Heart right ventricle (tissue), 16 donors: Measurements from ENCODE around the gene SAP30BP. TPM values are rescaled to one million over a fixed set of nuclear protein-coding genes. Genes with fewer than 3 reads are reported as not detected.

Experiments used
- ATAC-seq, 8 donors: fragments of 200-7000 bp; cut with Tn5 transposase; one replicate each; pipeline ENCODE4 v1.9.1; 2020; ENCODE audit warnings: mild to moderate bottlenecking in 8 of 8, moderate library complexity in 8 of 8, moderate number of reproducible peaks in 1 of 8
- DNase-seq, 2 donors: peaks; one replicate each; pipeline ENCODE4 v3.0.0-alpha.2; 2020
- H3K27ac ChIP-seq, 10 donors: fragments of 200-600 bp; sonication (generic) in 2 of 10; one replicate each; pipeline versions ENCODE4 v1.5.0 to v1.8.0; 2020 to 2022; ENCODE audit warnings: mild to moderate bottlenecking in 3 of 10
- H3K27me3 ChIP-seq, 7 donors: fragments of 200-600 bp; one replicate each; pipeline ENCODE4 v1.8.0; 2021 to 2022; ENCODE audit warnings: mild to moderate bottlenecking in 2 of 7
- H3K36me3 ChIP-seq, 9 donors: fragments of 200-600 bp; sonication (generic) in 1 of 9; one replicate each; pipeline versions ENCODE4 v1.5.0 to v1.8.0; 2020 to 2022; ENCODE audit warnings: mild to moderate bottlenecking in 2 of 9
- H3K4me1 ChIP-seq, 9 donors: fragments of 200-600 bp; sonication (generic) in 1 of 9; one replicate each; pipeline versions ENCODE4 v1.5.0 to v1.8.0; 2020 to 2022; ENCODE audit warnings: mild to moderate bottlenecking in 4 of 9
- H3K4me3 ChIP-seq, 10 donors: fragments of 200-600 bp; sonication (generic) in 2 of 10; one replicate each; pipeline versions ENCODE4 v1.5.0 to v1.8.0; 2020 to 2022; ENCODE audit warnings: mild to moderate bottlenecking in 7 of 10, moderate library complexity in 2 of 10
- H3K9me3 ChIP-seq, 11 donors: fragments of 200-600 bp in 10 of 11; sonication (generic) in 2 of 11; one replicate each; pipeline versions ENCODE4 v1.5.0 to v1.8.0; 2013 to 2022; ENCODE audit warnings: mild to moderate bottlenecking in 2 of 11, control low read depth in 1 of 11, moderate library complexity in 1 of 11
- CTCF ChIP-seq, 9 donors: fragments of 200-600 bp; sonication (generic) in 2 of 9; IDR thresholded peaks; one replicate each; pipeline versions ENCODE4 v1.5.0 to v1.8.0; 2021 to 2022; ENCODE audit warnings: antibody characterized with exemption in 9 of 9, mild to moderate bottlenecking in 5 of 9, moderate library complexity in 1 of 9
- WGBS, 2 donors: extraction: QIAGEN DNeasy Blood & Tissue Kit; methylation state at CpG; one replicate each; pipeline ENCODE4 v1.1.7; 2013; ENCODE audit warnings: inconsistent platforms in 1 of 2; 5-methylcytosine and 5-hydroxymethylcytosine counted together
- intact Hi-C, 10 donors: fragments of 100-400 bp; cut with DNase I; formaldehyde crosslinking; loops; one replicate each; pipeline versions ENCODE4 v1.11.1 to v1.14.2; 2022
- polyA plus RNA-seq, 2 donors: library from polyadenylated mRNA; stranded (reverse); fragments of 200-250 nt; gene quantifications; one replicate each; pipeline ENCODE4 v1.2.3, GENCODE V29; 2013
- total RNA-seq, 10 donors: library from RNA; stranded (reverse); fragmentation: NEBNext Ultra II Directional in 3 of 10; extraction: Animal tissue kit (Norgen Biotek cat#: 25700) in 3 of 10; gene quantifications; one replicate each; pipeline versions ENCODE4 v1.2.1 to v1.2.4, GENCODE V29; 2021 to 2023
- donor health status: Arrhythmogenic right ventricular cardiomyopathy.
- donor health status: ischemic (EF 13 %, LVEDD 7.1; RV severe dilation, severe dysfunction).
- donor health status: healthy with polysubstance abuse.
- donor health status: DM: no; HTN: yes; CAD: no.
- donor health status: DM: no; HTN: no; CAD: no.
- donor health status: ischemic (EF 25% LVEDD 6.9; RV normal size, moderate dysfunction).
- donor health status: ischemic (EF 25% LVEDD 5.7; RV mildly dilated, moderate dysfunction).
- donor health status: healthy.
- donor health status: DM: yes; HTN: yes; CAD: no.
- donor health status: Ischemic cardiomyopathy.
- donor health status: ischemic (EF 35%, LVEDD 5.7; RV mildly dilated, moderate dysfunction).
- donor health status: nonischemic (EF 11% LVEDD 7.7; RV severe dilation, severe dysfunction).
- donor health status: DM: yes; HTN: yes; CAD: no.
- donor health status: PGD.
- donor health status: ischemic (EF 29% LVEDD 5.4; RV normal size, mild dysfunction).
- donor health status: nonischemic (EF 23%, LVEDD 6.1; RV moderate dilation, normal function).

Gene SAP30BP
- total and polyA plus RNA-seq, 12 donors, result 41.7 to 115 (median 56.0) TPM

DNA sequence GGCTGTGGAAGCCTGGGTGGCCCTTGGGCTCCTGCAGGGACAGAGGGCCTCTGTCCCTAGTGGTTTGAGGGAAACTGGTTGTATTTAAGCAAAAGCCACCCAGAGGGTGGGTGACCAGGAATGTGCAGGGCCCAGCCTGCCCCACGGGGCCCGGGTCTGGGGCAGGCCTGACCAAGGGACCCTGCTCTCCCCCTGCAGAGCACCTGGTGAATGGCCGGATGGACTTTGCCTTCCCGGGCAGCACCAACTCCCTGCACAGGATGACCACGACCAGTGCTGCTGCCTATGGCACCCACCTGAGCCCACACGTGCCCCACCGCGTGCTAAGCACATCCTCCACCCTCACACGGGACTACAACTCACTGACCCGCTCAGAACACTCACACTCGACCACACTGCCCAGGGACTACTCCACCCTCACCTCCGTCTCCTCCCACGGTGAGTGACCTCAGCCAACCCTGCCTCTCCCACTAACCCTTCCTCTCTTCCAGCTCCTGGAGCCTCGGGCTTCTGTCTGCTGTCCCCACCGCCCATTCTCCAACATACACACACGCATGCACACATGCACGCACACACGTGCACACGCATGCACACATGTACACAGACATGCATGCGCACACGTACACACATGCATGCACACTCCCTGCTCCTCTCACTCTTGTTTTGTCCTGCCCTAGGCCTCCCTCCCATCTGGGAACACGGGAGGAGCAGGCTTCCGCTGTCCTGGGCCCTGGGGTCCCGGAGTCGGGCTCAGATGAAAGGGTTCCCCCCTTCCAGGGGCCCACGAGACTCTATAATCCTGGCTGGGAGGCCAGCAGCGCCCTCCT lies 87.5 kb downstream of the SAP30BP start:
- Histone ChIP-seq H3K9me3 (no peaks in the 10 kb centered on the region), H3K36me3 (peaks cover 0 to 47% (median 0%) of the 10 kb centered on the region in 9 donors), H3K27me3 (no peaks in the 10 kb centered on the region), H3K4me1 (peaks cover 7 to 23% (median 15%) of the 10 kb centered on the region in 9 donors), H3K27ac (peak overlapping the region in 3 of 10 donors; percentile 34 to 78 (median 62)), H3K4me3 (peak overlapping the region in 5 of 10 donors; percentile 47 to 52 (median 49))
- 74% methylated on average over 27 of the region's 27 CpGs for WGBS, 2 donors
- DNase-seq (no peak), ATAC-seq (peak in 2 of 8 donors; percentile 1 to 6)
- intact Hi-C loops, result loop anchor here in 2 of 10 donors (5.0 to 10.0 kb wide), 3 partner anchors 77 to 330 kb away; partner anchors contain the start of gene SMIM5 (in 1 of the 2)
- TF ChIP-seq CTCF (IDR thresholded peaks at IDR 0.05), result no peak

GRCh38 chr17:75755205-75755901 lies 88.2 kb downstream of the SAP30BP start:
- intact Hi-C loops, result loop anchor here in 1 of 10 donors (10.0 kb wide), 1 partner anchor 331 kb away; no protein-coding TSS in a partner anchor
- 89 to 92% methylated on average over 20 of the region's 20 CpGs for WGBS, 2 donors
- DNase-seq (no peak), ATAC-seq (no peak)
- Histone ChIP-seq H3K4me1 (peaks cover 3 to 16% (median 12%) of the 10 kb centered on the region in 9 donors), H3K27ac (no peak overlapping the region), H3K4me3 (no peak overlapping the region), H3K36me3 (peaks cover 0 to 48% (median 0%) of the 10 kb centered on the region in 9 donors), H3K27me3 (no peaks in the 10 kb centered on the region), H3K9me3 (no peaks in the 10 kb centered on the region)
- no peak for TF ChIP-seq CTCF (IDR thresholded peaks at IDR 0.05)

DNA sequence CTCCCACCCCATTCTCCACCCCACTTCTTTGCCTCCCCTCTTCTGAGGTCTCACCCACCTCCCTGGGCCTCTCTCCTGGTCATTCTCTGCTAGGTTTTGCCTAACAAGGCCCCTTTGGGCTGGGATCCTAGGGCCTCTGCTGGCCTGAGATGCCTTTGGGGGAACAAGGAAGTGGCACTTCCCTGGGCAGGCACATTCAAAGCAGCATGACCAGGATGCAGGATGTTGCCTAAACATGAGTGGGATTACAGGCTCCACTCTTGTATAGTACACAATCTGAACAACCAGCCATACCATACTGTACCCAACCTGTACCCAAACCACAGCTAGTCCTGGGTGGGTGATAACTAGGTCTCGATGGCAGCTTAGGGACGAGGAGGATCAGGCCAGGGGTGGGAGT lies 88.9 kb downstream of the SAP30BP start:
- no peaks in the 10 kb centered on the region for H3K9me3 ChIP-seq
- ATAC-seq (no peak), DNase-seq (no peak)
- 97 to 100% methylated on average over 2 of the region's 2 CpGs for WGBS, 2 donors
- H3K4me3 ChIP-seq, result no peak overlapping the region
- TF ChIP-seq CTCF (IDR thresholded peaks at IDR 0.05), result no peak
- peaks cover 0 to 46% (median 0%) of the 10 kb centered on the region in 9 donors for H3K36me3 ChIP-seq
- no peak overlapping the region for H3K27ac ChIP-seq
- intact Hi-C loops, result loop anchor here in 1 of 10 donors (10.0 kb wide), 1 partner anchor 331 kb away; no protein-coding TSS in a partner anchor
- H3K4me1 ChIP-seq, result peaks cover 3 to 16% (median 12%) of the 10 kb centered on the region in 9 donors
- H3K27me3 ChIP-seq, result no peaks in the 10 kb centered on the region

- DNase-seq, result no peak
- Histone ChIP-seq H3K27me3 (no peaks in the 10 kb centered on the region), H3K9me3 (no peaks in the 10 kb centered on the region), H3K4me3 (no peak overlapping the region), H3K36me3 (peaks cover 0 to 42% (median 0%) of the 10 kb centered on the region in 9 donors), H3K4me1 (peaks cover 3 to 16% (median 12%) of the 10 kb centered on the region in 9 donors), H3K27ac (no peak overlapping the region)
- intact Hi-C loops, result loop anchor here in 1 of 10 donors (10.0 kb wide), 1 partner anchor 332 kb away; no protein-coding TSS in a partner anchor
- no peak for TF ChIP-seq CTCF (IDR thresholded peaks at IDR 0.05)
- ATAC-seq, result no peak
- WGBS, 2 donors, result 88 to 89% methylated on average over 29 of the region's 29 CpGs
Measured at GRCh38 chr17:75756451-75757085, 89.4 kb downstream of the SAP30BP start.
